SK-MEL-5 (cell line): ENCODE data around the gene CASP8. TPM values are rescaled to one million over a fixed set of nuclear protein-coding genes. Genes with fewer than 3 reads are reported as not detected.
"Not testable (repeated sequence)": the region's sequence is repeated elsewhere in the genome, so short reads cannot be mapped to it uniquely, and the experiment has no call there.

Source experiments
- DNase-seq: peaks from one replicate; pipeline ENCODE4 v3.0.0-alpha.2; 2016; ENCODE audit warnings: low read depth, low spot score
- in situ Hi-C: cut with HindIII; loops from 2 replicates; pipeline ENCODE4 v1.10.0; 2016; ENCODE audit warnings: low sequenced_read_pairs, high pct_unique_total_duplicates, low pct_unique_long_range_greater_than_20kb
- small RNA-seq, 2 experiments: library from RNA; depleted of rRNA; stranded (forward); fragments of <200 nt; gene quantifications; one replicate each; pipeline ENCODE3, GENCODE V24; 2014
- total RNA-seq: library from RNA; depleted of rRNA; stranded (reverse); fragments of >200 nt; shearing (Covaris generic); gene quantifications from 2 replicates; pipeline ENCODE4 v1.2.3, GENCODE V29; 2014; rRNA removed

CASP8 gene
- total RNA-seq, 1 experiment from 2014 or later: 25.3 TPM

DNA sequence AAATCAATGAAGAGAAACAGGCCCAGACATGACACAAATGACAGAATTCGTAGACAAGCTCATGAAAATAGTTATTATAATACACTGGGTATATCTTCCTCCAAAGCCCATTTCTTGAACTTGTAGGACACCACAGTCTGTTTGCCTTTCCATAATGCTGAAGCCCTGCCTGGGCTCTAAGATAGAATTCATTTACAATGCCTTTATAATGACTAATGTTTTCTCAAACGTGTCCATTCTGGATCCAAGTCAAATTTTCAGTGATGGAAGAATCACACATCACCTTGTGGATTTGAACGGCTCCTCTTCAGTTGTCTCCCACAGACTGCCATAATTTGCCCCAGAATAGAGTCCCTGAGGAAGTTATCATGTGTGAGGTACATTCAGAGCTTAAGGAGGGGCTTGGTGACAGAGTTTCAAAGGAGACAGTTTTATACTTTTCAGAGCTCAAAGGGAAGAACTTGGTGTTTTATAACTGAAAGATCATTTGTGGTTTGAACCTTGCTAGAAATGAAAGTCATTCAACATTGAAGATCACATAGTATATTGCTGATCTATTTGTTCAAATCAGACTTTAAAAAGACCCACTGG, 38.2 kb downstream of the CASP8 start:
- DNase-seq: no peak
- in situ Hi-C loops: no loop called here

DNA sequence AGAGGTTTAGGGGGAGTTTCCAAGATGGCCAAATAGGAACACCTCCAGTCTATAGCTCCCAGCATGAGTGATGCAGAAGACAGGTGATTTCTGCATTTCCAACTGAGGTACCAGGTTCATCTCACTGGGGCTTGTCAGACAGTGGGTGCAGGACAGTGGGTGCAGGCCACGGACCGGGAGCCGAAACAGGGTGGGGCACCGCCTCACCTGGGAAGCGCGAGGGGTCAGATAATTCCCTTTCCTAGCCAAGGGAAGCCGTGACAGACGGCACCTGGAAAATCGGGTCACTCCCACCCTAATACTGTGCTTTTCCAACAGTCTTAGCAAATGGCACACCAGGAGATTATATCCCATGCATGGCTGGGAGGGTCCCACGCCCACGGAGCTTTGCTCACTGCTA, 39.6 kb downstream of the CASP8 start:
- DNase-seq, in situ Hi-C loops: not testable (repeated sequence)

GRCh38 chr2:201307876-201308275, 47.5 kb downstream of the CASP8 start:
- in situ Hi-C loops: no loop called here

DNA sequence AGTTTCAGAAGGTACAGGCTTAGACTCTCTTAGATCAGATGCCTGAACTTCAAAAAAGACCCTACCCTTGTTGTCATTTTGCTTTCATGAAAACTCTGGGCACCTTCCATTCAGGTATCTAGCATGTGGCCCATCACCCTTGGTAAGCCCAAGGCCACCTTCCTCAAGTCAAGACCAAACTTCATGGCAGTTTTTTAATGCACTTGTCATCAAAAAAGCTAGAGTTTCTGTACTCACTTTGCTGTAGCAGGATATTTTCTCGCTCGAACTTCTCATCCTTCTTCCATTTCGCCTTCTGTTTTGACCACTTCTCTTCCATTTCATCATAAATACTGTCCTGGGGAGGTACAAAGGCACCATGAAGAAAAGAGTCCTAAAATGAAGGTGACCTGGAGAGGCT, 48.6 kb downstream of the CASP8 start:
- no peak for DNase-seq
- in situ Hi-C loops: no loop called here

More at GRCh38 chr2:201307876-201308275, 47.5 kb downstream of the CASP8 start:
- no peak for DNase-seq

GRCh38 chr2:201313362-201313761, 53.0 kb downstream of the CASP8 start:
- DNase-seq: no peak
- in situ Hi-C loops: no loop called here

DNA sequence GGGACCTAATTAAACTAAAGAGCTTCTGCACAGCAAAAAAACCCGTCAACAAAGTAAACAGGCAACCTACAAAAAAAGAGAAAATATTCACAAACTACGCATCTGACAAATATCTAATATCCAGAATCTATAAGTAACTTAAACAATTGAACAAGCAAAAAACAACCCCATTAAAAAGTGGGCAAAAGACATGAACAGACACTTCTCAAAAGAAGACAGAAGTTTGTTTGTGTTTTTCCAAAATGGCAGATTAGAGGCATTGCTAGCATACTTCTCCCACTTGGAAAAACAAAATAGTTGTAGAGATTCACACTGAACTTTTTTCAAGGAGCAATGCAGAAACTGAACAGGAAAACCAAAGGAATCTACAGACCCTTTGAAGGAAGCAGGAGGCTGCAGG, 59.2 kb downstream of the CASP8 start:
- in situ Hi-C loops: no loop called here
- no peak for DNase-seq

DNA sequence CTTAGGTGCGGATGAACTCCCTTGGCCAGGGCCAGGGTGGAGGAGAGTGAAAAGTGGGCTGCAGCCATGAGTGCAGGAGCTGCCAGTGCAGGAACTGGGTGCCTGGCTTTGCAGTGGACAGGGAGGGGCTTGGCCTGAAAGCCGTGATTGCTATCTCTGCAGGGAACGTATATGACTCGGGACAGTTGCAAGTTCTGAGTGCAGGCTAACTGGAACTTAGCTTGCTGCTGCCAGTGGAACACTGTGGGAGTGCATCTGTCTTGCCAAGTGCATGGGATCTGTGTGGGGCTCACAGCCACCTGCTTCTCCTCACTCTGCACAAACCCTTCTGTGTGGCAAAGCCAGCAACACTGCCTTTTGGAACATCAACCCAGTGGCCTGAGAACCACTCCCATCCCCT, 59.9 kb downstream of the CASP8 start:
- no peak for DNase-seq
- in situ Hi-C loops: no loop called here

- in situ Hi-C loops: no loop called here
- DNase-seq: no peak
These were observed 60.4 kb downstream of the CASP8 start for GRCh38 chr2:201320701-201321100.

DNA sequence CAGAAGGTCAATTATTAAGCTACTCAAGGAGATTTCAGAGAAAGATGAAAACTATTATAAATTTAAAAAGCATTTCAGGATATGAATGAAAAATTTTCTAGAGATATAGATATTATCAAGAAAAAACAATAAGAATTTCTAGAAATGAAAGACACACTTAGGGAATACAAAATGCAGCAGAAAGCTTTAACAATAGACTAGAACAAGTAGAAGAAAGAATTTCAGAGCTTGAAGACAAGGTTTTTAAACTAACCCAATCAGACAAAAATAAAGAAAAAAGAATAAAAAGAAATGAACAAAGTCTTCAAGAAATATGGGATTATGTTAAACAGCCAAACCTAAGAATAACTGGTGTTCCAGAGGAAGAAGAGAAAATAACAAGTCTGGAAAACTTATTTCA, 62.4 kb downstream of the CASP8 start:
- in situ Hi-C loops: no loop called here
- no peak for DNase-seq

GRCh38 chr2:201327678-201328077, 67.3 kb downstream of the CASP8 start:
- in situ Hi-C loops: no loop called here

DNA sequence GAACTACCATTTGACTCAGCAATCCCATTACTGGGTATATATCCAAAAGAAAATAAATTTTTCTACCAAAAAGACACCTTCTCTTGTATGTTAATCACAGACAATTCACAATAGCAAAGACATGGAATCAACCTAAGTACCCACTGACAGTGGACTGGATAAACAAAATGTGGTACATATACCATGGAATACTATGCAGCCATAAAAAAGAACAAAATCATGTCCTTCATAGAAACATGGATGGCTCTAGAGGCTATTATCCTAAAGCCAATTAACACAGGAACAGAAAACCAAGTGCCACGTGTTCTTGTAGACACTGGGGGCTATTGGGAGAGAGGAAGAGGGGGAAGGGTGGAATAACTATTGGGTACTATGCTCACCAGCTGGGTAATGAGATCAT, 69.1 kb downstream of the CASP8 start:
- DNase-seq: no peak
- in situ Hi-C loops: no loop called here

More at GRCh38 chr2:201327678-201328077, 67.3 kb downstream of the CASP8 start:
- no peak for DNase-seq

Small RNA genes within 50 kb of the gene (small RNA-seq; reads per million reads assigned to genes)
- 0 to 0.05 reads per million in 2 experiments for gene MTND4LP13

Other genes with a start within 250 kb of the CASP8 start
- gene HYCC2, start 188.9 kb upstream of the CASP8 start, total RNA-seq: 8.7 and 8.8 TPM in 2 replicates
- gene NDUFB3, start 188.5 kb upstream of the CASP8 start, total RNA-seq: 161 and 184 TPM in 2 replicates
- 35.2 and 38.5 TPM in 2 replicates for gene CFLAR, start 144.4 kb upstream of the CASP8 start, total RNA-seq
- 4.1 and 4.6 TPM in 2 replicates for gene CASP10, start 77.4 kb upstream of the CASP8 start, total RNA-seq
- 0.85 and 2.4 TPM in 2 replicates for gene FLACC1, start 96.8 kb downstream of the CASP8 start, total RNA-seq
- gene TRAK2, start 190.9 kb downstream of the CASP8 start, total RNA-seq: 53.7 and 59.1 TPM in 2 replicates
- 52.9 and 64.2 TPM in 2 replicates for gene STRADB, start 191.2 kb downstream of the CASP8 start, total RNA-seq